ENCODE data around the gene ST3GAL4. TPM values are rescaled to one million over a fixed set of nuclear protein-coding genes. Genes with fewer than 3 reads are reported as not detected.
A peak's percentile ranks its signal among the peaks of the same experiment; 100 is the strongest.

The ST3GAL4 gene
- total RNA-seq, 1 experiment from 2014 or later = 39.6 TPM

DNA sequence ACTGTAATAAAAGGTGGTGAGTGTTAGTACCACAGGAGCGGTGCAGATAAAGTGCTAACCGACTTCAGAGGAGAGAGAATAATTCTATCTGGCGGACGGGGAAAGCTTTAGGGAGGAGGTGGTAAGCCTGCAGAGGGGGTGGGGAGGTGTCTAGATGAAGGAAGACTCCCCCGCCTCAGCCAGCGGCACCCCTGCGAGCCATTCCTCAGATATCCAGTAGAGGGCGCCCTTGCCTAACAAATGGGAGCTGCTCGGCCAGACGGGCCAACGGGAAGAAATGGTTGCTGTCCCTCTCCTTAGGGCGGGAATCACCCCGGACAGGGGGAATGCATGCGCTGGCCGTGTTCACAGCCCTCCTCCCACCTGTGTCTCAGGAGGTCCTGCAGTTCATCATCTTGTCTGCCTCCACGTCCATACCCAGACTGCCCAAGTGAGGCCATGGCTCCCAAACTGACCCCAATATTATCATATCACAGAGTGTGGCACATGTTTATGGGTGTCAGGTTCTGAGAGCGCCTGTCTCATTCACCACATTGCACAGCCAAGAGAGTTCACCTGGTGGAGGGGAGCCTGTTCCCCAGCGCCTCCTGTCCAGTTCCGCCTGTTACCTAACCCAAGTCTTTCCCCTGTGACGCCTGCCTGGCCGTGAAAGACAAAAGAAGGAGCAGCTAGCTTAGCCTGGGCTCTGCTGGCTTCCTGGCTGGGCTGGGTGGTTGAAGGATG is 85.5 kb downstream of the ST3GAL4 start:
- Histone ChIP-seq H3K36me3 (no peaks in the 10 kb centered on the region), H3K4me1 (no peaks in the 10 kb centered on the region), H3K4me3 (no peak overlapping the region), H3K27ac (no peak overlapping the region), H3K27me3 (no peaks in the 10 kb centered on the region), H3K9me3 (replicated peaks) (no peaks in the 10 kb centered on the region)
- peak; percentile 66 to 83 for DNase-seq

GRCh38 chr11:126443120-126443519 is 87.6 kb downstream of the ST3GAL4 start:
- no peak for DNase-seq
- Histone ChIP-seq H3K9me3 (replicated peaks) (no peaks in the 10 kb centered on the region), H3K36me3 (no peaks in the 10 kb centered on the region), H3K27ac (no peak overlapping the region), H3K27me3 (no peaks in the 10 kb centered on the region), H3K4me1 (no peaks in the 10 kb centered on the region), H3K4me3 (no peak overlapping the region)

- no peaks in the 10 kb centered on the region for H3K36me3 ChIP-seq
- DNase-seq = no peak
Measured at GRCh38 chr11:126444072-126444471, 88.6 kb downstream of the ST3GAL4 start.

GRCh38 chr11:126446581-126446980 is 91.1 kb downstream of the ST3GAL4 start:
- no peak overlapping the region for H3K27ac ChIP-seq
- no peaks in the 10 kb centered on the region for H3K9me3 ChIP-seq (replicated peaks)
- no peak overlapping the region for H3K4me3 ChIP-seq
- H3K36me3 ChIP-seq = no peaks in the 10 kb centered on the region
- H3K27me3 ChIP-seq = no peaks in the 10 kb centered on the region
- H3K4me1 ChIP-seq = no peaks in the 10 kb centered on the region
- DNase-seq = no peak

More at GRCh38 chr11:126444072-126444471, 88.6 kb downstream of the ST3GAL4 start:
- H3K27ac ChIP-seq = no peak overlapping the region
- no peaks in the 10 kb centered on the region for H3K27me3 ChIP-seq
- H3K4me3 ChIP-seq = no peak overlapping the region
- no peaks in the 10 kb centered on the region for H3K4me1 ChIP-seq
- no peaks in the 10 kb centered on the region for H3K9me3 ChIP-seq (replicated peaks)

DNA sequence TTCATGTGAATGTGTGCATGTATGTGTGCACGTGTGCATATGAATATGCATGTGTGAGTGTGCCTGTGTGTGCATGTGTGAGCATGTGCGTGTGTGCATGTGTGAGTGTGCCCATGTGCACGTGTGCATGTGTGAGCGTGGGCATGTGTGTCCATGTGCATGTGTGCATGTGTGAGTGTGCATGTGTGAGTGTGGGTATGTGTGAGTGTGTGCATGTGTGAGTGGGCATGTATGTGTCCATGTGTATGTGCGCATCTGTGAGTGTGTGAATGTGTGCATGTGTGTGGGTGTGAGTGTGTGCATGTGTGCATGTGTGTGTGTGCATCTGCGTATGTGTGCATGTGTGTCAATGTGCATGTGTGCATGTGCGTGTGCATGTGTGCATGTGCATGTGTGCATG is 94.7 kb downstream of the ST3GAL4 start:
- Histone ChIP-seq H3K4me3 (no peak overlapping the region), H3K9me3 (replicated peaks) (no peaks in the 10 kb centered on the region), H3K27ac (no peak overlapping the region), H3K27me3 (no peaks in the 10 kb centered on the region), H3K36me3 (no peaks in the 10 kb centered on the region), H3K4me1 (no peaks in the 10 kb centered on the region)
- DNase-seq = no peak

DNA sequence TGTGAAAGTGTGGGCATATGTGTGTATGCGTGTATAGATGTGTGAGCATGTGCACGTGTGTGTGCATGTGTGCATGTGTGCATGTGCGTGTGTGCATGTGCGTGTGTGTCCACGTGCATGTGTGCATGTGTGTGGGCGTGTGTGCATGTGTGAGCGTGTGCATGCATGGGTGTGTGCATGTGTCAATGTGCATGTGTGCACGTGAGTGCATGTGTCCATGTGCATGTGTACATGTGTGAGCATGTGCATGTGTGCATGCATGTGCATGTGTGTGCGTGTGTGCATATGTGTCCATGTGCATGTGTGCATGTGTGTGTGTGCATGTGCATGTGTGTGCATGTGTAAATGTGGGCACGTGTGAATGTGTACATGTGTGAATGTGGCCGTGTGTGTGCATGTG is 95.3 kb downstream of the ST3GAL4 start:
- no peak overlapping the region for H3K27ac ChIP-seq
- no peaks in the 10 kb centered on the region for H3K9me3 ChIP-seq (replicated peaks)
- H3K4me1 ChIP-seq = no peaks in the 10 kb centered on the region
- H3K36me3 ChIP-seq = no peaks in the 10 kb centered on the region
- no peak overlapping the region for H3K4me3 ChIP-seq
- no peaks in the 10 kb centered on the region for H3K27me3 ChIP-seq
- no peak for DNase-seq

GRCh38 chr11:126451211-126451802 is 95.8 kb downstream of the ST3GAL4 start:
- H3K4me1 ChIP-seq = no peaks in the 10 kb centered on the region
- H3K27me3 ChIP-seq = no peaks in the 10 kb centered on the region
- H3K36me3 ChIP-seq = no peaks in the 10 kb centered on the region
- H3K4me3 ChIP-seq = no peak overlapping the region
- H3K27ac ChIP-seq = no peak overlapping the region
- DNase-seq = no peak
- no peaks in the 10 kb centered on the region for H3K9me3 ChIP-seq (replicated peaks)

- Histone ChIP-seq H3K27me3 (no peaks in the 10 kb centered on the region), H3K4me3 (no peak overlapping the region), H3K9me3 (replicated peaks) (no peaks in the 10 kb centered on the region), H3K27ac (no peak overlapping the region), H3K36me3 (no peaks in the 10 kb centered on the region), H3K4me1 (no peaks in the 10 kb centered on the region)
- DNase-seq = peak in 1 of 2 experiments; percentile 29
Measured at GRCh38 chr11:126452241-126453101, 97.0 kb downstream of the ST3GAL4 start.

DNA sequence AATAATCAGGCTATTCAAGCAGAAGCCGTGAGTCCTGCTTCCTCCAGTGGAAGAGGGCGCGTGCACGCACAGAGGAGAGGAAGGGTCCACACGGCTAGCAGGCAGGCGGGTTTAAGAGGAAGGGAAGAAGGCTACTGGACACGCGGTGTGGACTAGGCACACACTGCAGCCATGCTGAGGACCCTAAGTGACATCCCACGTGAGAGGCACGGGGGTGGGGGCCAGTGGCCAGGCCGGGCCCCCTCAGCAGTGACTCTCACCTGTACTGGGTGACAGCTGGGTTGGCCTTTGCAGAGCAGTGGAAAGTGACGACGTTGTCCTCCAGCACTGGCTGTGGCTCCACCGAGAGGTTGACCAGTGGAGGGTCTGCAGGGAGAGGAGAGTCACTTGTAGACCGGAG is 100.6 kb downstream of the ST3GAL4 start:
- Histone ChIP-seq H3K4me3 (no peak overlapping the region), H3K27me3 (no peaks in the 10 kb centered on the region), H3K27ac (no peak overlapping the region), H3K36me3 (no peaks in the 10 kb centered on the region), H3K9me3 (replicated peaks) (no peaks in the 10 kb centered on the region), H3K4me1 (no peaks in the 10 kb centered on the region)
- no peak for DNase-seq

GRCh38 chr11:126456783-126457542 is 101.5 kb downstream of the ST3GAL4 start:
- H3K27ac ChIP-seq = no peak overlapping the region
- DNase-seq = no peak
- no peaks in the 10 kb centered on the region for H3K4me1 ChIP-seq

GRCh38 chr11:126457817-126458216 is 102.3 kb downstream of the ST3GAL4 start:
- Histone ChIP-seq H3K4me3 (no peak overlapping the region), H3K9me3 (replicated peaks) (no peaks in the 10 kb centered on the region), H3K27me3 (no peaks in the 10 kb centered on the region), H3K4me1 (no peaks in the 10 kb centered on the region), H3K27ac (no peak overlapping the region), H3K36me3 (no peaks in the 10 kb centered on the region)
- DNase-seq = no peak

More at GRCh38 chr11:126456783-126457542, 101.5 kb downstream of the ST3GAL4 start:
- Histone ChIP-seq H3K27me3 (no peaks in the 10 kb centered on the region), H3K9me3 (replicated peaks) (no peaks in the 10 kb centered on the region), H3K36me3 (no peaks in the 10 kb centered on the region), H3K4me3 (no peak overlapping the region)

GRCh38 chr11:126459691-126460281 is 104.3 kb downstream of the ST3GAL4 start:
- H3K27me3 ChIP-seq = no peaks in the 10 kb centered on the region
- no peak for DNase-seq
- H3K9me3 ChIP-seq (replicated peaks) = no peaks in the 10 kb centered on the region
- no peaks in the 10 kb centered on the region for H3K36me3 ChIP-seq
- no peaks in the 10 kb centered on the region for H3K4me1 ChIP-seq
- no peak overlapping the region for H3K4me3 ChIP-seq
- H3K27ac ChIP-seq = no peak overlapping the region

DNA sequence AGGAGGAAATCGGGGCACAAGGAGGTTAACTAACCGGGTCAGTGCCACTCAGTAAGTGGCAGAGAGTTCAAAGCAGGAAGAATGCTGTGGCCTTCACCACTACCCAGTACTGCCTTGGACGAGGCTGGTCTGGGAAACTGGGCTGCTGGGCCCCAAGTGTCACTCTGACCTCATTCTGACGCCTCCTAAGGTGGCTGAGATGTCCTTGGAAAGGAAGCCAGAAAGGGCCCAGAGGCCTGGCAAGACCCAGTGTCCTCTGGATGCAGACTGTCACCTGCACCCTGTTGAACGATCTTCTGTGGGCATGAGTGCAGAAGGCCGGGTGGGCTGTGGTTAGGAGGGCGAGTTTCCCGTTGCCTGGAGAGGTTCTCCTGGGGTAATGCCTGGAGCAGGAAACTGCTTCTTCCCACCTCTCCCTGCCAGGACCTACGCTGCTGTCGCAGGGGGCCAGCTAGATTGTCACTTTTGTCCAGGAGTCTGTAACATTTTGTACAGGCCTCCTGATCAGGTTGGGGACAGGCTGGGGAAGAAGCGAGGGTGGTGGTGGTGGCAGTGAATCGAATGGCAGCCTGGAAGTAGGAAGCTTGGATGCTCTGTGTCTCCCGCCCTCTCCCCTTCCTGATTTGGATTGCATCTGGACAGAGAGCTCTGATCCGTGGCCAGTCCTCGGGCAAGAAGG is 105.1 kb downstream of the ST3GAL4 start:
- H3K4me3 ChIP-seq = no peak overlapping the region
- no peaks in the 10 kb centered on the region for H3K4me1 ChIP-seq
- DNase-seq = no peak
- H3K27me3 ChIP-seq = no peaks in the 10 kb centered on the region
- H3K36me3 ChIP-seq = no peaks in the 10 kb centered on the region
- H3K27ac ChIP-seq = no peak overlapping the region
- H3K9me3 ChIP-seq (replicated peaks) = no peaks in the 10 kb centered on the region

GRCh38 chr11:126461096-126461440 is 105.6 kb downstream of the ST3GAL4 start:
- H3K4me1 ChIP-seq = peaks cover 3% of the 10 kb centered on the region; the same call in 1 of the 2 replicates

More at GRCh38 chr11:126461096-126461440, 105.6 kb downstream of the ST3GAL4 start:
- no peaks in the 10 kb centered on the region for H3K9me3 ChIP-seq (replicated peaks)
- no peaks in the 10 kb centered on the region for H3K36me3 ChIP-seq
- H3K4me3 ChIP-seq = no peak overlapping the region
- no peaks in the 10 kb centered on the region for H3K27me3 ChIP-seq
- DNase-seq = no peak
- H3K27ac ChIP-seq = no peak overlapping the region

Data from SJCRH30 (cell line).